Anterior cingulate cortex (tissue), 58 donors: ENCODE results near the gene ASIC1.

Experiments used
- DNase-seq, 58 donors: peaks; one replicate each; lab custom pipeline; 2025; lab: John Stamatoyannopoulos, UW

Gene ASIC1

DNA sequence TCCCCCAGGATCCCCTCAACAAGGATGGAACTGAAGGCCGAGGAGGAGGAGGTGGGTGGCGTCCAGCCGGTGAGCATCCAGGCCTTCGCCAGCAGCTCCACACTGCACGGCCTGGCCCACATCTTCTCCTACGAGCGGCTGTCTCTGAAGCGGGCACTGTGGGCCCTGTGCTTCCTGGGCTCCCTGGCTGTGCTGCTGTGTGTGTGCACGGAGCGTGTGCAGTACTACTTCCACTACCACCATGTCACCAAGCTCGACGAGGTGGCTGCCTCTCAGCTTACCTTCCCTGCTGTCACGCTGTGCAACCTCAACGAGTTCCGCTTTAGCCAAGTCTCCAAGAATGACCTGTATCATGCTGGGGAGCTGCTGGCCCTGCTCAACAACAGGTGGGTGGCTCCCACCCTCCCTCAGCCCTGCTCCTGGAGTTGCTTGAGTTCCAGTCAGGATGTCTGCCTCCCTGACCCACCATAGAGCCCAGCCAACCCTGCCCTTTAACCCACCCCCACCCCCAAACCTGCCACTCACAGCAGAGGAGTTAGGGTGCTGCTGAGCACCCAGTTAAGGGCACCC lies 1.4 kb downstream of the ASIC1 start:
- peak in 3 of 58 donors; percentile 7 to 48 (median 11) for DNase-seq

DNA sequence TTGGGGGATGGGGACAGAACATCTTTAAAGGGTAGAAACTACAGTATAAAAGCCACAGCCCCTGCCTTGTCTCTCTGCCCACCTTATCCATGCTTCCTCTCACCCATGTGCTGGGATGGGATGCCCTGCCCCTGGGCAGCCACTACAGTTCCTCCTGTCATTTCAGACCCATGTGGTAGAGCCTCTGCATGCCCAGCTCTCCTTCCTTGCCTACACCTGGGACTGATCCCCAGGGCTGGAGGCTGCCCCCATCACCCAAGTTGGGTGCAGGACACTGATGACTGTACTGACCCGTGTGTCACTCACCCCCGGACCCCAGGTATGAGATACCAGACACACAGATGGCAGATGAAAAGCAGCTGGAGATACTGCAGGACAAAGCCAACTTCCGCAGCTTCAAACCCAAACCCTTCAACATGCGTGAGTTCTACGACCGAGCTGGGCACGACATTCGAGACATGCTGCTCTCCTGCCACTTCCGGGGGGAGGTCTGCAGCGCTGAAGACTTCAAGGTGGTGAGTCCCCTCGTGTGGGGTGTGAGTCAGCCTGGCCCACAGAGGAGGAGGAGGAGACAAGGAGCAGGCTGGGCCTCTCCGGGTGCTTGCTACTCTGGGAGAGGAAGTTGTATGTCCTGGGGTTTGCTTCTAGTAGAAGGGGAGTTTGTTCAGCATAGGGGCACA lies 2.2 kb downstream of the ASIC1 start:
- DNase-seq, result no peak

DNA sequence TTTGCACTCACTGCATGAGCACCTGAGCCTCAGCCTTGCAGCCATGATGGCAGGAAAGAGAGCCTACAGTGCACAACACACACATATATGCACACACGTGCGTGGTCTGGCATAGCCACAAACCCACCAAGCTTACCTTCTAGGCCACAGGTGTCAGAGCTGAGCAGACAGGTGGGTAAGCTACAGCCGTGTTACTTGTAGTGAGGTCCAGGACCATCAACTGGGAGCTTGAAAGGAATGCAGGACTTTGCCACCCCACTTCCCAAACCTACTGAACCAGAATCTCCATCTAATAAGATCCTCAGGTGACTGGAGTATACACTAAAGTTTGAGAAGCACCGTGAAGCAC lies 2.7 kb downstream of the ASIC1 start:
- no peak for DNase-seq

GRCh38 chr12:50061171-50061570 lies 3.8 kb downstream of the ASIC1 start:
- DNase-seq, result peak in 2 of 58 donors; percentile 14 to 19

GRCh38 chr12:50061946-50062686 lies 4.7 kb downstream of the ASIC1 start:
- DNase-seq, result no peak

GRCh38 chr12:50062728-50063460 lies 5.5 kb downstream of the ASIC1 start:
- peak in 31 of 58 donors; percentile 8 to 73 (median 34) for DNase-seq

- no peak for DNase-seq
These were observed 8.4 kb downstream of the ASIC1 start for GRCh38 chr12:50065726-50066310.

DNA sequence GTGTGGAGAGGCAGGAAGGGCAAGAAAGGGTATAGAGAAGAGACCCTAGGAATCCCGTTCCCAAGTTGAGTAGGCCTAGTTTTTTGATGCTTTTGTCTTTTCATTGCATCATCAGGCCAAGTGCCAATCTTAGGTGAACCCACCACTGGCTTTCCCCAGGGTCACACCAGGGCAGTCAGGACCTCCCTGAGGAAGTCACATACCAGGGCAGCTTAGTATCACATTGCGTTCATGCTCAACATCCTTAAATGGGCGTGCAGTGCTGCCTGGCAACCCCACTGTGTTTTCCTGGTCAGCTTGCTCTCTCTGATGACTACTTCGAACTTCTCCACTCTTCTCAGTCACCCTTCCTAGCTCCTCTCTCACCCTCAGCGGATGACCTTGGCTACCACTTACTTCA lies 9.0 kb downstream of the ASIC1 start:
- DNase-seq, result no peak

GRCh38 chr12:50069069-50069468 lies 11.7 kb downstream of the ASIC1 start:
- DNase-seq, result no peak

- no peak for DNase-seq
These were observed 12.1 kb downstream of the ASIC1 start for GRCh38 chr12:50069539-50069938.

DNA sequence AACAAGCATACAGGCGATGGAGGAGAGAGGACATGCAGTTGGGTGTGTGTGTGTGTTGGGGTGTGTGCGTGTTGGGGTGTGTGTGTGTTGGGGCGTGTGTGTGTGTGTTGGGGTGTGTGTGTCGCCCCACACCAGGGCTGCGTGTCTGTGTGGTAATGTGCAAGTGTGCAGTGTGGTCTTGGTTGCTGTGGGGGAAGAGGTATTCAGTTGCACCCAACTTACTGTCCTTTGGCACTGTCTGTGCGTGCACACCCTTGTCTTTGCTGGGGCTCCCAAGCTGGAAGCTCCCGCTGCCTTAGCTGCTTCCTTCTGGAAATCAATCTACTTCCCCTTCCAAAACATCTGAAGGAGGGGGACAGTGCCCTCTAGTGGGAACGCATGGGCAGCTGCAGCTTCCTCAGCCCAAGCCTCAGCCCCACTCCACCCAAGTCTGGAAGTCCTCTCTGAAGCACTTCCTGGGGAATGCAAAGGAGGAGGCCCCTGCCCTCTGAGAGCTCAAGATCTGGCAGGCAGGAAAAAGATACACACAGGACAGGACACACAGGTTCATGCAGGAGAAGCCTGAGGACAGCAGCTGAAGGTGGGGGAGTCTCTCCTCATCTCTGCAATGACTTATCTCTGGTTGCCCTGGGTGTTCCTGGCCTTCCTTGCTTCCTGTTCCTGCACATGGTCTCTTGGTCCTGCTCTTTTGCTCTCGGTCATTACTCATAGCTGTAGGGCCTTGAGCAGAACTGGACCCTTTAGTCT lies 13.1 kb downstream of the ASIC1 start:
- DNase-seq, result peak in 53 of 58 donors; percentile 9 to 87 (median 64)

GRCh38 chr12:50072198-50072907 lies 15.0 kb downstream of the ASIC1 start:
- no peak for DNase-seq

DNA sequence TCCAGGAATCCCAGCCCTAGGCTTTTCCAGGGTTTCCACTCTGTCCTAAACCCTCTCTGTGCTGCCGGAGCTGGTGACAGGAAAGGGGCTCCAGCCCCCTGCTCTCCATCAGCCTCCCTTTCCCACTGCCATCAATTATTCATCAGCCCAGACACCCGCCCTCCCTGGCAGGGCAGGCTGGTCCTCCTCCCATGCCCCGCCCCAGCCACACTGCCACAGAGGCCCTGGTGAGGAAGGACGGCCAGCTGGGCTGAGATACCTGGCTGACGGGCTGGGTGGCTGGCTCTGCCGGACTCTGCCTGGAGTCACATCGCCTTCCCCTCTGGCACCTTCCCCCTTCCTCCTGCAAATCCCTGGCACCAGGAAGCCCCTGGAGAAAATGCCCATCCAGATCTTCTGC lies 15.8 kb downstream of the ASIC1 start:
- DNase-seq, result no peak

DNA sequence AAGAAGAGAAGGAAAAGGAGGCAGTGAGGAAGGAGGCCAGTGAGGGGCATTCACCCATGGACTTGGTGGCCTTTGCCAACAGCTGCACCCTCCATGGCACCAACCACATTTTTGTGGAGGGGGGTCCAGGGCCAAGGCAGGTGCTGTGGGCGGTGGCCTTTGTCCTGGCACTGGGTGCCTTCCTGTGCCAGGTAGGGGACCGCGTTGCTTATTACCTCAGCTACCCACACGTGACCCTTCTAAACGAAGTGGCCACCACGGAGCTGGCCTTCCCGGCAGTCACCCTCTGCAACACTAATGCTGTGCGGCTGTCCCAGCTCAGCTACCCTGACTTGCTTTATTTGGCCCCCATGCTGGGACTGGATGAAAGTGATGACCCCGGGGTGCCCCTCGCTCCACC lies 16.3 kb downstream of the ASIC1 start:
- DNase-seq, result no peak

- DNase-seq, result peak in 57 of 58 donors; percentile 15 to 79 (median 63)
These were observed 17.8 kb downstream of the ASIC1 start for GRCh38 chr12:50074936-50075807.

DNA sequence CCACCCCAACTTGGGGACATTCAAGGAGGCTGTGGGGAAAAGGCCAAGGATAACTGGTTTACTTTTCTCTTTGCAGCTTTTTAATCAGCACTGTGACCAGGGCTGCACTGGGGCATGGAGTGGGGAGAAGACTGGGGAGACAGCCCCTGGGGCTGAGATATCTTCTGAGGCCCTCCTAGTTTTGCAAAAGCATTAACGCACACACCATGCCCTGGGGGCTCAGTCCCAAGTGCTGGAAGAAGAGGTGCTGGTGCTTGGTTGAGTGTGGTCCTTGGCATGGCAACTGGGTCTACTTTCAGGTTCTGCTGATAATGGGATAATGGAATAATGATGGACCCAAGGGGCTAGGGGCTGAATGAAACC lies 18.4 kb downstream of the ASIC1 start:
- no peak for DNase-seq

DNA sequence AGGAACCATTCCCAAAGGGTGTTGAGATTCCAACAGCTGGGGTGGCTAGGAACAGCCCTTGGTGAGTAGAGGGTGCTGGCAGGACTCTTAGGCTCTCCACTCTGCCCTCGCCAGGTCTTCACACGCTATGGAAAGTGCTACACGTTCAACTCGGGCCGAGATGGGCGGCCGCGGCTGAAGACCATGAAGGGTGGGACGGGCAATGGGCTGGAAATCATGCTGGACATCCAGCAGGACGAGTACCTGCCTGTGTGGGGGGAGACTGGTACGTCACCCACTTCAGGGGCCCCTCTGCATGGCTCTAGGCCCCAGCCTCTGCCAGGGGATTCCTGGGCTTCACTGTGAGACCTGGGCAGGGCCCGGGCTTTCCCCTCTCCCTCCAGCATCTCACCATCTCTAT lies 19.7 kb downstream of the ASIC1 start:
- DNase-seq, result no peak

- no peak for DNase-seq
These were observed 20.9 kb downstream of the ASIC1 start for GRCh38 chr12:50078281-50078680.
